Erythroblast (primary cell): ENCODE measurements around the gene AHCYL2.

Source experiments
- GATA1 ChIP-seq: IDR thresholded peaks from 2 replicates; pipeline ENCODE4 v1.6.1; 2011; ENCODE audit warnings: low read depth, mild to moderate bottlenecking, control low read depth, low read length, moderate library complexity
- POLR2A ChIP-seq: IDR thresholded peaks from 2 replicates; pipeline ENCODE4 v1.6.1; 2011; ENCODE audit warnings: mild to moderate bottlenecking, low read length

DNA sequence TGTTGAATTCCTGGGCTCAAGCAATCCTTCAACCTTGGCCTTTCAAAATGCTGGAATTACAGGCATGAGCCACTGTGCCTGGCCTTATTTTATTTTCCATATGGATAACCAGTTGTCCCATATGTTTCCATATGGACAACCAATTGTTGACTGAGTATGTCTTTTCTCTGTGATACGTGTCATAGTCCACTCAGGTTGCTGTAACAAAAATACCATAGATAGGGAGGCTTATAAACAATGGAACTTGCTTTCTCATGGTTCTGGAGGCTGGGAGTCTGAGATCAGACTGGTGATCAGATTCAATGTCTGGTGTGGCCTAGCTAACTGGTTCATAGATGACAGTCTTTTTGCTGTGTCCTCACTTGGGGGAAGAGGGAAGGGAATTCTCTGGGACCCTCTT is 19.4 kb downstream of the AHCYL2 start:
- TF ChIP-seq POLR2A, result no peak
- no peak for TF ChIP-seq GATA1
